Left hindlimb (tissue), 1 donor: ENCODE data around the gene UBL4B.

Experiments used
- DNase-seq: peaks from one replicate; pipeline ENCODE4 v3.0.0-alpha.2; 2018

The UBL4B gene

DNA sequence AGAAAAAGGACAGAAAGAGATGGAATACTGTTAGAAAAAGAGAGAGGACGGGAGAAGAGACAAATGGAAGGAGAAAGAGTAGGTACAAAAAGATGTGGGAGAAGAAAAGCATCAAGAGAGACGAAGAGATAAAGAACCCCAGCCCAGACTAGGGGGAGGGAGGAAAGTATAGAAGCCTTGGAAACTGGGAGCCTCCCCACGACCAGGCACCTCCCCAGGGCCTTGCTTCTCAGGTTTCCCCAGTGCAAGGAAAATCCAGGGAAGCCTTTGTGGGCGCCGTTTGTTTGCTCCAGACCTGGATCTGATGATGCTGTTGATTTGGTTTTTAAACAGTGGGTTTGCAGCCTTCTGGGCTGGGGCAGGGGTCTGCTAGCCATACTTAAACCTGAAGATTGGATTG lies 26.6 kb upstream of the UBL4B start:
- DNase-seq, result no peak

DNA sequence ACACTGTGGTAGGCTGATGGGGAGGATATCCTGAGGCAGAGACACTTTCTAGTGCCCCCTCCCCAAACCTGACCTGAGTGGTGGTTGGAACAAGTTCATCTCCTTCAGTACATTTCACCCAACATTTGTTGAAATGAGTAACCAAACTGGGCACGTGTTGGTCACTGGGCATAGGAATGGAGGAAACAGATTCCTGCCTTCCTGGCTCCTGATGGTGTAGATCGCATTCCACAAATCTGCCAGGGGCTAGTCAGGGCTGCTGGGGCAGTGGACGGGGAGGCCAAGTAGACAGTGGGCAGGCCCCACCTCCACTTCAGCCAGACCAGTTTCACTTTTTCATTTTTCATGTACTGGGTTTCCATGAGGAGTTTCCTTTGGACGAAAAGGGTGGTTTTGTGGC lies 25.3 kb upstream of the UBL4B start:
- no peak for DNase-seq

DNA sequence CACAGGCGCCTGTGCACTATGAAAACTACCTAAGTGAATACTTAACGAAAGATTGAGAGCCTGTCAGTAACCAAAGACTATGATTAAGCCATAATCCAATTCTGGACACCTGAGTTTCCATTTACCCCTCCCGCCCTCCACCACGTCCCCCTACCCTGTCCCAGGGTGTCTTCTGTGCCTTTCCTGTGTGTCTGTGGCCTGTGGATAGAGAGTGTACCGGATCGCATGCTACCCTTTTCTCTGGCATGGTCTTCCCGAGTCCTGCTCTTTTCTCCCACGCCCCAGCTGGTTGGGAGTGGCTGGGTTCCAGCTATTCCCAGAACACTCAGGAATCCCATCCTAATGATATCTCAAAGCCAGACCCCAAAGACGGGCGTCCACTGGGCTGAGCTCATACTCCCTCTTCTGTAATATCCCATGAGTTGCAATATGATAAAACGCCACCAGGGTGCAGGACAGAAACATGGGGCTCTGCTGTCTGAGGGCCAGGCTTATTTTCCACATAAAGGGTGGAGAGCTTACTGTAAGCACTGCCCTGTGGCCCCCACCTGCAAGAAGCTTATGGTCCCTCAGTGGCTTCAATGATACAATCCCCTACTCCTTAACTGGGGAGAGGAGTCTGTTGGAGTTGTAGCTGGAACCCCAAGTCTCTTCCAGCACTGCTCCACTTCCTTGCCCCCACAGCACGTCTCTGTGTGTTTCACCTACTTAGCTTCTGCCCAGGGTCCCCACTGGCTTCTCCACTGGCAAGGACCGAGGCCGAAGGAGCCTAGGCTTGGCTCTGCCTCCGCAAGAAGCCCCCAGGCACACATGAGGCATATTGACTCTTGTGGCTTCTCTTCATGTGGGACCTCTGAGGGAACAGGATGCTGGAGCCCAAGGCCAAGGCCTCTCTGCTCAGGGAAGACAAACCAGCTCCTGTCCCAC lies 24.2 kb upstream of the UBL4B start:
- no peak for DNase-seq

DNA sequence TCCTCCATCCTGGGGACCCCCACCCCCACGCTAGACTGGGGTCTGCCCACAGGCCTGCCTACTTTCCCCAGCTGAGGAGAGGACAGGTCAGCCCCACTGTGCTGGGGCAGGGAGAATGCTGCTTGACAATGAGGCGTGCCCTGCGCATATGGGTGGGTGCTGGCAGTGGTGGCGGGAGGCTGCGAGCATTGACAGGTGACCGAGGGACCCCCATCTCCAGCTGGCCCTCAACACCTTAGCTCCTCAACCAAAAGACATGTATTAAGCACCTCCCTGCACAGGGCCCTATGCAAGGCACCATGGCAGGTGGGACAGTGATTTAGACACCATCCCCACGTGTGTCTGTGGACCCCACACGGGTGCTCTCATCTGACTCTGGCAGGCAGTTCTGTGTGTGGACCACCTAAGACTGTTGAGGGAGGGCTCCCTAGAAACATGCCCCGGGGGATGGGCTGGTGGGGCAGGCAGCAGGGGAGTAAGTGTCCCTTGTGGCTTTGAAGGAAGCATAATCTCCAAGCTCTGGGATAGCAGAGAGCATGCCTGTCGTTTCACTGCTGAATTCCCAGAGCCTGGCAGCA lies 23.4 kb upstream of the UBL4B start:
- no peak for DNase-seq

DNA sequence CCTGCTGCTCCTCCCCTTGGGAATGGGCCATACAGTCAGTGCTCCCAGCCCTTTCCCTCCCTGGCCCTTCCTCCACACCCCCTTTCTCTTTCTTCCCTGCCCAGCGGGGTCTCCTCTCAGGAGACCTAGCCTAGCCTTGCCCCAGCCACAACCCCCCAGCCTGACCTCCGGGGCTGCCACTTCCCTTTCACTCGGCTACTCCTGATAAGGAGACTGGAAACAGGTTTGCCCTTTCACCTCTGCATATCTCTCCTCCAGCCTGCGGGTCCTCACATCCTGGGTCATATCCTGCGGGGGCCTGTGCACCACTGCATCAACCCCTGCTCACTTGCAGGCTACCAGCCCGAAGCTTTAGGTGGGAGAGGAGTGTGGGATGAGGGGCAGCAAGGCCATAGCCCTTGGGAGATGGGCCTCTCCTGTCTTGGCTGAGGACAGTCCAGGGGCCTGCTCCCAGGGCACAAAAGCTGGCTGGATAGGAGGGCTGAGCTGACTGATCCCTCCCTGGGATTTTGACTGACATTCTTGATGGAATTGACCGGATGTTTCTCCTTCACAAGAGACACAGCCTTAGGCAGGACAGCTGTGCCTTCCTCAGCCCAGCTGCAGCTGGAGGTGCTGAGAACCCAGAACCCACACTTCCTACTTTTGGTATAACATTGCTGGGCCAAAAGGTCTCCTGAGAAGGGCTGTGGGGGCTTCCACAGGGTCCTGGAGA lies 22.5 kb upstream of the UBL4B start:
- DNase-seq, result no peak

DNA sequence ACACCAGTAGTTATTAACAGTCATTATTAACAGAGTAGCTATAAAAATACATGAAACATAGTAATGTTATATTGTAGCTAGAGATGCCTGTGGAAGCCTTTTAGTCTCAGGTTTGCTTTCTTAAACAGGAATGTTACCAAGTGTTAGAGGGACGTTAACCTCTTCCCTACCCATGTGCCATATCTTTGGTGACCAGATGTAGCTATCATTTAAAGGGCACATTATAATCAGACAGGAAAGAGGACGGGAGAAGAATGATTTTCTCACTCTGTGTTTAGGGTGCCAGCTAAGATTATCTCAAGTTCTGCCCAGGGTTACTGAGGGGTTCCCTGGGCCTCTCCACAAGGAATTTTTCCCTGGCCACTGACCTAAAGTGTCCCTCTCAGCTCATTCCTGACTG lies 20.9 kb upstream of the UBL4B start:
- no peak for DNase-seq

DNA sequence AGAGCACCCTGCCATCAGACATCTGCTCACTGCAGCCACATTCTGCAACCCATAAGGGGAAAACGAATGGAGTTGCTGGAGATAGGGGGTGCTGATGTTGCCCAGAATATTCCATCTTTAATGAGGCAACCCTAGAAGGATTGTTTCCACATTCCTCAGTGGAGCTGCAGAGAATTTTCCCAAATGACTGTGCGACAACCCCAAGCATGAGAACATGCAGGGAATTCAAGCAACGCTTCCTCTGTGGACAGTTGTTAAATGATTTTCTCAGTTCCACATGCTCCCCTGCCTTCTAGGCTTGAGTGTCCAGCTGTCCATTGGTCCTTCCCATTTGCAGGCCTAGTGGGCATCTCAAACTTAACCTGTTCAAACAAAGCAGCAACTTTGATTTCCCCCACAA lies 20.5 kb upstream of the UBL4B start:
- DNase-seq, result no peak

DNA sequence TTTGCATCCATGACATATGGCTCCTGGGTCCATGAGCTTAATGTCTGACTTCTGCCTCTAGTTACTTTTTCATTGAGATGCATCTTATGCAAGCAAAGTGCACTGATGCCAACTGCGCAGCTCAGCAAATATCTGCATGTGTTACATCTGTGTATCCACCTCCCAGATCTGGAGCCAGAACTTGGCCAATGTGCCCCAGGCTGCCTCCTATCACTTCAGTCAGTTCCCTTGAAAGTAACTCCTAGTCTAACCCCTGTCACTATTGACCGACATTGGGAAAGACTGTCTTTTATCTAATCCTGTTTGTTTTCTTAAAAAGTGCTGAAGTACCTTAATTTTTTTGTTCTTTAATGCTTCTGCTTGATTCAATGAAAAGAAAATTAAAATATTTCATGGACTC lies 19.3 kb upstream of the UBL4B start:
- DNase-seq, result no peak

DNA sequence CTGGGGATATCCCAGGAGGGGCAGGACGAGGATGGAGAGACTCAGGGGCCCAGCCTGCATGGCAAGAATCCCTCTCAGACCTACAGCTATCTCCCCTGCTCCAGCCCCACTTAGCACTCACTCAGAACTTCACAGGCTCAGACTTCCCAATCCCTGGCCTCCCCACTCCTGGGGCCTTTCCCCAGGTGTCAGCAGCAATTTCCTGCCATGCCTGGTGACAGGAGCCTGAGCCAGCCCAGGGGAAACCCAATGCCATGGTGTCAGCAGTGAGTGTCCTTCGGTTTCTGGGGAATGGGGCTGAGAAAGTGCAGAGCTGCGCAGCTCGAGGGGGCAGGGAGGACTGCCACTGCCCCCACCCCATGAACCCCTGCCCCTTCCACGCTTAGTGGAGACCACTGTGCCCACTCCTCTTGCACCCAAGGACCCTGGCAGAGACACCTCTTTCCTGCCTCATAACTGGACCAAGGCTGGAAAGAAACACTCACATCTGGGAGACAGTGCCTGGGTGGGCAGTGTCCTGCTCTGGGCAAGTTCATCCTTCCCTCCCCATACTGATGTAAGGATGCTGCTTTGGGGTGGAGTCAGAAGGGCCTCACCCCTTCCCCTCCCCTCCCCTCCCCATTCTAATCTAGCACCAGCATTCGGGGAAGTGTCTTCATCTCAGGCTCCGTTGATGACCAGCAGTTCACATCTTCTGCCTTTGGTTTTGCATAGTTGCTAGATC lies 17.1 kb upstream of the UBL4B start:
- no peak for DNase-seq

DNA sequence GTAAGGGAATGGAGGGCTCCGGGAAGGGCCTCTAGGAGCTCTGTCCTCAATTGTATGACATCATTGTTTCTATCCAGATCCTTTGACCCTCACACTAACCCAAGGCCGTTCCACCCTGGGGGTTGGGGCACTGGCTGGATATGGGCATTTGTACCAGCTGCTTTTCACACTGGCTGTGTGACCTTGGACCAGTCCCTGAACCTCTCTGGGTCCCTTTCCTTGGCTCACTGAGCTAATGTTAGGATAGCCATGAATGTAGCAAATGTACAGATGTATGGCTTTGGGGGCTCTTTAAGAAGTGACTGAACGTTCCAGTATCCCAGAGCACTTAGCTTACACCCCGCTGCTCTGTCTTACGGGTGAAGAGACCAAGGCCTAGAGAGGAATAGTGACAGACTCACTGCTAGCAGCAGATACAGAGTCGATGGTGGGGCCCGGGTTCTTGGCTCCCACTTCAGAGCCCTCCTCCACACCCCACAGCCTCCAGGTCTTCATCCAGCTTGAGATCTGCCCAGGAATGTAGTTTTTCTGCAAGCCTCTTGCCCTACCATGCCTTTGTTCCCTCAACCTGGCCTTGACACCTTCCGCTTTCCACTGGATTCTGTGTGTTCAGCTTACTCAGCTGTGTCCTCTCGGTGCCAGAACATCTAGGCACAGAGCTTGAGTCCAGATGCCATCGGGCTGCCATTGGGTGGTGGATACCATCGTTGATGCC lies 14.6 kb upstream of the UBL4B start:
- DNase-seq, result no peak

DNA sequence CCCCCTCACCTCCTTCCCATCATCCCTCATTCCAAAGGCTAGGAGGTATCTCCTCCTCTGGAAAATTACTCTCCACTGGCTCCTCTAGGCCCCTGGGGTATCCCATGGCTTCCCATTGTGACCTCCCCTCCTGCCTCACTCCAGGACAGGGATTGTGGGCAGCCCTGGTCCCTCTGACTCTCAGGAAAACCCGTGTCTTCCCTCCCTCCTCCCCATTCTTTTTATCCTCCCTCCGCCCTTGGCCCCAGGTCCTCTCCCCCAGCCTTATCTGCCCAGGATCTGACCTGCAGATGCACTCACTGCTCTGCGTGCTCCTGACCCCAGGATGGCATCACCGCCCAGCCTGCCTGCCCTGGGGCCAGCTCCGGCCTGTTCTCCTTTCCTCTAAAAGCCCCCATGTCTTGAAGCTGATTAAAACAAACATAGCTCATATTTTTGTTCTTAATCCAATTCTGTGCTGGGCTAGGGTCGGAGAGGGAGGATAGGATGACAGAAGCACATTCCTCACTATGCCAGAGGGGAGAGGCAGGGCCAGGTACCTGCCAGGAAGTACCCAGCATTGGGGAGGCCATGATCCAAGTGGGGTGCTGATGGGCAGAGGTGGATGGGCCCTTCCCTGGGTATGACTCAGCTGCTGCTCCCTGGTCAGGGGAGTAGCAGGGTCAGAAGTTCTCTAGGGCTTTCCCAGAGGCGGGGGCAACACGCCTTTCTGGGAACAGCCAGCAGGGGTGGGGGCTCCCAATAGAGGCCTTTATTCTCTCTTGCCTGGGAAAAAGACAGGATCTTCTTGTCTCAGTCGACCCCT lies 13.8 kb upstream of the UBL4B start:
- no peak for DNase-seq

DNA sequence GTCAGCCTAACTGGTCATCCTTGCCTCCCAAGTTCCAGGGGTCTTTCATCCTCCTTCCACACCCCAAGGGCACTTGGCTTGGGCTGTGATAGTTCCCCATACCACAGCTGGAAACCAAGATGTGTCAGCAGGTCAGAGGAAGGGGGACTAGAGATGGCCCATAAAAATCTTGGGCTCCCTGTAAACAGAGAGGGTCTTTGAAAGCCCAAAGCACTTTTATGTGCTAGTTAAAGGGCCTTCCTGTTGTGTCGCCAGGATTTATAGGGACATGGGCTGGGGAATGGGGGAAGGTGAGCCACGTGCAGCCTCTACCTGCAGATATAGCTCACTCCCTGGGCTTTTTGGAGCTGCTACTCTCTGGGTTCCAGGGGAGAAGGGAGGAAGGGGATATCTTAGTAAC lies 11.9 kb upstream of the UBL4B start:
- no peak for DNase-seq

DNA sequence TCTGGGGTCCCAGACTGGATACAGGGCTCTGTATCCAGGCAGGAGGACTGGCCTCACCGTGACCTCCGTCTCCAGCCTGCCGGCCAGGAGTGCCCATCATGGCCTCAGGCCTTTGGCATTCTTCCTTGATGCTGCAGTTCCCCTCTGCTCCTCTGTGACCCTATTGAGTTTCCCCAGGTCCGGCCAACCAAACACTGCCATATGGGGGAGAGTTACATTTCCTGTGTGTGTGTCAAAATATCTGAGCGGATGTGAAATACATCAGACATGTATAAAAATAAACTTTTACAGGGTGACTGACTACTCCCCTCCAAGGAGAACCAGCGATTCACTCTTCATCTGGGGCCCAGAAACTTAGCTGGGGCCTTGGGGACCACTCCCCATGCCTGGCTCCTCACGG lies 10.2 kb upstream of the UBL4B start:
- DNase-seq, result no peak

DNA sequence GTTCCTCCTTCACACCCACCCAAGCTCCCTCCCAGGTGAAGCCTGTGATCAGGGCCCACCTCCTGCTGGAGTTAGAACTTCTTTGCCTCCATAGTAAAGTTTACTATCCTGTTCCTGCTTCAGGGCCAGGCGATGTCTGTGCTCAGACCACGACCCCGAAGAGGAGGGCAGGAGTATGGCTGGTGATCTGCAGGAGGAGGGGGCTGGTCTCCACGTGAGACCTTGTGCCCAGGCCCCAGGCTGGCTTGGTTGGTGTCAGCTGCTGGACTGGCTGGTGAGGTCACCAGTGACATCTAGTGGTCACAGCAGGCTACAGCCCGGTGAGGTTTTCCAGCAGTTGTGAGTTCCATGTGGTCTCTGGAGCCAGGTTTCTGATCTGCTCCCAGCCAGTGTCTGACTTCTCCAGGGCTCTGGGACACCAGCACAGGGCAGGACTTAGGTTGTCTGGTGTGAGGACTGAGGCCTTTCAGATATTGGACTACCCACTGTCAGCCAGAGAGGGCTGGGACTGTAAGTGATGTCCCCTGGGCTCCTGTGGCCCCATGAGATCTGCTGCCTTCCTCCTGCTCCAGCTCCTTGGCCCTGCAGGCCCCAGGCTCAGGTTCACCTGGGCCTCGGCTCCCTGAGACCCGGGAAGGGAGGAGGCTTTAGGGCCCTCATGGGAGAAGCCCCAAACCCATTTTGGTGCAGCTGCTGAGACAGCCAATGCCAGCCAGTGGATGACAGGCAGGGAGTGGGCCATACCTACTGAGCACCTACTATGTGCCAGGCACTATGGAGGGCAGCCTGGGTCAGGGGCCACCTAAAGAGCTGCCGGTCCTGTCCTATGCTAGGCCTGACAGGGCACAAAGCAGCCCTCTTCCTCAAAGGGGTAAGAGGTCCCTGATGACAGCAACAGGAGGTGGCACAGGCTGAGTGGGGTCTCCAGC lies 6.0 kb upstream of the UBL4B start:
- peak; percentile 79 for DNase-seq

DNA sequence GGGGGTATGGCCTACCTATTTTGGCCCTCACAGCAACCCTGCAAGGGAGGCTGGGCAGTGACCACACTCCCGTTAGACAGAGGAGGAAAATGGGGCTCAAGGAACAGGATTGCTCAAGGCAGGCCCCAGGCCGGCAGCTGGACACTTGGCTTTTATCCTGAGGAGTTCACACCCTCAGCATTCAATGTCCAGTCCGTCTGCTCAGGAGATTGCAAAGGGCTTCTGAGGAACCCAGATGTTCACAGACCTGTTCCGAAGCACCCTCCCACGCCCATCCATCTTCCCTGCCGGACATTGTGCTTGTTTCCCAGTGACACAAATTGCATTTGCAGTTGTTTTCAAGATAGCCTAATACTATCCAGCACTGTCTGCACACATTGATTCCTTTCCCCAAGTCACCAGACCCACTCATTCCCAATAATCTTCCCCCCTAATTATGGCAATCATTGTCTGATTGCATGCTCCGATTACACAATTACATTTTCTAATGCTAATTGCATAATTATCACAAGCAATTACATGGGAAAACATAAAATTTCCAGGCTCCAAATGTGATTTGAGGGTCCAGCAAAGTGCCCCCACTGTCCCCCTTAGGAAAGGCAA lies 4.3 kb upstream of the UBL4B start:
- DNase-seq, result no peak

DNA sequence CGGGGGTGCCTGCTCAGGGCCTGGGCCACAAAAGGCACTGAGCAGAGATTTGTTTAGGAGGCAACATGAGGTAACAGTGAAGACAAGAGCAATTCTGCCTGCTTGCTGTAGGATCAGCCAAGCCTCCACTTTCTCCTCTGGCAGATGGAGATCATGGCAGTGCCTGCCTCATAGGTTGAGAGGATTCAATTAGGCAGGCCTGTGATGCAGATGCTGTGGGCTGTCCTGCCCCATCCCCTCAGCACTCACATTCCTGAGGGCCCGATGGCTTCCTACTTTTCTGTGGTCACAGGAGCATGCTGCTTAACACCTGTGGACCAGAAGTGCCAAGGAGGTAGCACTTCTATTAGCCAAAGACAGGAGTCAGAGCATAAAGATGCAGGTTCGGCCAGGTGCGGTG lies 1.2 kb upstream of the UBL4B start:
- no peak for DNase-seq

DNA sequence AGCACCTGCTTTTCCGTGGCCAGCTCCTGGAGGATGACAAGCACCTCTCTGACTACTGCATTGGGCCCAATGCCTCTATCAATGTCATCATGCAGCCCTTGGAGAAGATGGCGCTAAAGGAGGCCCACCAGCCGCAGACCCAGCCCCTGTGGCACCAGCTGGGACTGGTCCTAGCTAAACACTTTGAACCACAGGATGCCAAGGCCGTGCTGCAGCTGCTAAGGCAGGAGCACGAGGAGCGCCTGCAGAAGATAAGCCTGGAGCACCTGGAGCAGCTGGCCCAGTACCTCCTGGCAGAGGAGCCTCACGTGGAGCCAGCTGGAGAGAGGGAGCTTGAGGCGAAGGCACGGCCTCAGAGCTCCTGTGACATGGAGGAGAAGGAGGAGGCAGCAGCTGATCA lies 413 bp downstream of the UBL4B start:
- no peak for DNase-seq

DNA sequence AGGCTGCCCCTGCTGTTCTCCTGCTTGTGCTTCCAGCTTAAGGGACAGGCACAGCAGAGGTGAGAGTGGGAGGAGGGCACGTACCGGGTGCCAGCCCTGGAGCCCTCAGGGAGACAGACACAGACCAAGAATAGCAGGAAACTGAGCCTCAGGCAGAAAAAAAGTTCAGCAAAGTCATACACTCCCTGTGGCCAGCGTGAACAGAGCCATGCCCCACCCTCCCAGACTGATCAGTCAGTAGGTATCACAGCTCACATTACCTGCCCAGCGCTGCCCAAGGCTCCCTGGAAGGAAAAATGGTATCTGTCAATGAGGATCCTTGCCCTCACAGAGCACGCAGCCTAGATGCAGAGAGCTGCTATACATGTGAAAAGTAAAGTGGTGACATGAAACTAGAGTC lies 1.3 kb downstream of the UBL4B start:
- DNase-seq, result no peak

DNA sequence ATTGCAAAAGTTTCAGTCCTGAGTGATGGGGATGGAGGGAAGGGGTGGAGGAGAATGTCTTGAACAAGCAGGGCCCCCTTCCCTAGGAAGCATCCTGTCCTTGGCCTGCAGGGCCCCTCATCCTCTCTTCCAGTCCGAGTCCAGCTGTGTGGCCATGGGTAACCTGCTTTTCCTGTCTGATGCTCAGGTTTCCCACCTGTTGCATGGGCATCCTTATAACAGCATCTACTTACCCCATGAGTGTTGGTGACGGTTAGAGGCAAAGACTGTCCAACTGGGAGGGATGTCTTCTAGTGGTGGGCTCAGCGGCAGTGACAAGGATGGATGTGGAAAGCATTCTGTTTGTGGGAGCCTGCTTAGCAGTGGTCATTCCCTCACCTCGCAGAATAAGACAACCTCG lies 1.9 kb downstream of the UBL4B start:
- DNase-seq, result no peak

DNA sequence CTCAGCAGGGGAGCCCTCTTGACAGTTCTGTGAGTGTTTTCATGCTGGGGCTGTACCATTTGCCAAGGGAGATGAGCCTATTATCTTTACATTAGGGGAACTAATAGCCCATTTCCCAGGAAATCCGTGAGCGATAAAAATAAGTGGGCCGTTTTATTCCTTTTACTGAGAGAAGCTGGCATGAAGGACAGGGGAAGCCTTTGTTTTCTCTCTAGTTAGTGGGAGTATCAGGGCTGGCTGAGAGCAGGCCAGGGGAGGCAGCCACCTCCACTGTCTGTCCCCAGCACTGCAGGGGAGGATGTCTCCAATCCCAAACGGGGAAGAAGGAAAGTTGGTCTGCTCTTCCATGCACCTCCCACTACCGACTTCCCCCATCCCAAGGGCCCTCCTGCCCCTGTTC lies 2.5 kb downstream of the UBL4B start:
- no peak for DNase-seq
